Fibroblast of the aortic adventitia (primary cell): ENCODE measurements around the gene CSRP1. TPM values are rescaled to one million over a fixed set of nuclear protein-coding genes. Genes with fewer than 3 reads are reported as not detected.
"Not testable (repeated sequence)": the region's sequence is repeated elsewhere in the genome, so short reads cannot be mapped to it uniquely, and the experiment has no call there.

Source experiments
- DNase-seq: peaks from one replicate; pipeline ENCODE4 v3.0.0-alpha.2; 2010; ENCODE audit warnings: low read depth
- H3K4me3 ChIP-seq: 2 replicates; pipeline ENCODE4 v1.5.1; 2011; ENCODE audit warnings: low read depth, mild to moderate bottlenecking, control low read depth, low read length, moderate library complexity
- total RNA-seq: library from RNA; depleted of rRNA; stranded (reverse); fragments of >200 nt; gene quantifications from 2 replicates; pipeline ENCODE4 v1.2.3, GENCODE V29; 2012; ENCODE audit warnings: low replicate concordance
- TF ChIP-seq, protein P1 (sequence below): IDR thresholded peaks from 2 replicates; pipeline ENCODE4 v1.5.1; 2011; ENCODE audit warnings: mild to moderate bottlenecking, low read length, control low read depth, inconsistent platforms; ENCODE audit not compliant: insufficient read depth

The CSRP1 gene
- total RNA-seq, 1 donor = 86.9 TPM

DNA sequence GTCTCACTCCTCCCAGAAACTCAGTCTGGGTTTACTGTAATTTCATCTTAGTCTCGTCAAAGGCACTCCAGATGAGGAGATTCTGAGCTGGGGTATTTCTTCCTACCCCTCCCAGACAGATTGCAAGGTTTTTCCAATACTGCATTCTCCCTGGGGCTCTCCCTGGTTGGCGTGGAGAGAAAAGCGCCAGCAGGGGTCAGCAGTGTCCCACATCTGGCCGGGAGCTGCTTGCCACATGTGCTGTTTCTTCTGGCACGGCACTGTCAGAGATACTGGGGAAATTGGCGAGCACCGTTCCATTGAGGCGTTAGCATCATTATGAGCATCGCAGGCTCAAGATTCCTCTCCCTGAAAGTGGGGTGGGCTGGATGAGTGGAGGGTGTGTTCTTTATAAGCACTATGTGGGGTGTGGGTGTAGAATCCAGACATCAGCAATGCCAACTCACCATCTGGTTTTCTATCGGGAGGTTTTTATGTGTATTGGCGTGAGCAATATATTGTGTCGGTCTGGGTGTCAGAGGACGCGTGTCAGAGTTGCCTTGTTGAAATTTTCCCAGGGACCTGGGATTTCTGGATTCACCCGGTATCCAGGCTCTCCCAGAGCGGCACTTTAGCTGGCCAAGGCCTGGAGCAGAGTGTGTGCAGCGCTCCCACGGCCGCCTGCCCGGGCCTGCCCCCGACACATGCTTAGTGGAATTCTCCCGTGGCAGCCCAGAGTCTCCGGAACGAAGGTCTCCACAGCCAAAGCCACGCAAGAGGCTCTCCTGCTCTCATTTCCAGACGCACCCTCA lies 24.0 kb upstream of the CSRP1 start:
- no peak overlapping the region for H3K4me3 ChIP-seq
- peak; percentile 95 for DNase-seq
- TF ChIP-seq, protein P1, sequence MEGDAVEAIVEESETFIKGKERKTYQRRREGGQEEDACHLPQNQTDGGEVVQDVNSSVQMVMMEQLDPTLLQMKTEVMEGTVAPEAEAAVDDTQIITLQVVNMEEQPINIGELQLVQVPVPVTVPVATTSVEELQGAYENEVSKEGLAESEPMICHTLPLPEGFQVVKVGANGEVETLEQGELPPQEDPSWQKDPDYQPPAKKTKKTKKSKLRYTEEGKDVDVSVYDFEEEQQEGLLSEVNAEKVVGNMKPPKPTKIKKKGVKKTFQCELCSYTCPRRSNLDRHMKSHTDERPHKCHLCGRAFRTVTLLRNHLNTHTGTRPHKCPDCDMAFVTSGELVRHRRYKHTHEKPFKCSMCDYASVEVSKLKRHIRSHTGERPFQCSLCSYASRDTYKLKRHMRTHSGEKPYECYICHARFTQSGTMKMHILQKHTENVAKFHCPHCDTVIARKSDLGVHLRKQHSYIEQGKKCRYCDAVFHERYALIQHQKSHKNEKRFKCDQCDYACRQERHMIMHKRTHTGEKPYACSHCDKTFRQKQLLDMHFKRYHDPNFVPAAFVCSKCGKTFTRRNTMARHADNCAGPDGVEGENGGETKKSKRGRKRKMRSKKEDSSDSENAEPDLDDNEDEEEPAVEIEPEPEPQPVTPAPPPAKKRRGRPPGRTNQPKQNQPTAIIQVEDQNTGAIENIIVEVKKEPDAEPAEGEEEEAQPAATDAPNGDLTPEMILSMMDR = peak; percentile 87

DNA sequence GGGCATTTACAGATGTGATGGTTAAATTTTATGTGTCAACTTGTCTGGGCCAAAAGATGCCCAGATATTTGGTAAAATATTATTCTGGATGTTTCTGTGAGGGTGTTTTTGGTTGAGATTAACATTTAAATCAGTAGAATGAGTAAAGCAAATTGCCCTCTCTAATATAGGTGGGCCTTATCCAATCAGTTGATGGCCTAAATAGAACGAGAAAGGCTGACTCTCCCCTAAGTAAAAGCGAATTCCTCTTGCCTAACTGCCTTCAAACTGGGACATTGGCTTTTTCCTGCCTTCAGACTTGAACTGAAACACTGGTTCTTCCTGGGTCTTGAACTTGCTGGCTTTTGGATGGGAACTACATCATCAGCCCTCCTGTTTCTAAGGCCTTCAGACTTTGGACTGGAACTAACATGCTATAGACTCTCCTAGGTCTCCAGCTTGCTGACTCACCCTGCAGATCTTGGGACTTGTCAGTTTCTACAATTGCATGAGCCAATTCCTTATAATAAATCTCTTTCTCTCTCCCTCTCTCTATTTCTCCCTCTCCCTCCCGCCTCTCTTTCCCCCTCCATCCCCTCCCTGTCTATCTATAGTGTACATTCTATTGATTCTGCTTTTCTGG lies 21.8 kb upstream of the CSRP1 start:
- peak; percentile 89 for DNase-seq
- no peak overlapping the region for H3K4me3 ChIP-seq
- TF ChIP-seq, protein P1 = no peak

DNA sequence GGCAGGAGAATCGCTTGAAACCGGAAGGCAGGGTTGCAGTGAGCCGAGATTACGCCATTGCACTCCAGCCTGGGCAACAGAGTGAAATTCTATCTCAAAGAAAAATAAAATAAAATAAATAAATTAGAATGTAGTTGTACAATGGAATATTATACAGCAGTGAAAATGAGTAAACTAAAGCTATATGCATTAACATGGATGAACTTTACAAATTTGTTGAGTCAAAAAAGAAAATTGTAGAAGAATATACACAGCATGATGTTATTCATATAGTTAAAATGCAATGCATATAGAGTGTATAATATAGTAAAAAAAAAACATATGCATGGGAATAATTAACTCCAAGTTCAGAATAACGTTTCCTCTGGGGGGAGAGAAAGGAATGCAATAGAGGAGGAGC lies 21.0 kb upstream of the CSRP1 start:
- TF ChIP-seq, protein P1 = no peak
- H3K4me3 ChIP-seq = no peak overlapping the region
- no peak for DNase-seq

DNA sequence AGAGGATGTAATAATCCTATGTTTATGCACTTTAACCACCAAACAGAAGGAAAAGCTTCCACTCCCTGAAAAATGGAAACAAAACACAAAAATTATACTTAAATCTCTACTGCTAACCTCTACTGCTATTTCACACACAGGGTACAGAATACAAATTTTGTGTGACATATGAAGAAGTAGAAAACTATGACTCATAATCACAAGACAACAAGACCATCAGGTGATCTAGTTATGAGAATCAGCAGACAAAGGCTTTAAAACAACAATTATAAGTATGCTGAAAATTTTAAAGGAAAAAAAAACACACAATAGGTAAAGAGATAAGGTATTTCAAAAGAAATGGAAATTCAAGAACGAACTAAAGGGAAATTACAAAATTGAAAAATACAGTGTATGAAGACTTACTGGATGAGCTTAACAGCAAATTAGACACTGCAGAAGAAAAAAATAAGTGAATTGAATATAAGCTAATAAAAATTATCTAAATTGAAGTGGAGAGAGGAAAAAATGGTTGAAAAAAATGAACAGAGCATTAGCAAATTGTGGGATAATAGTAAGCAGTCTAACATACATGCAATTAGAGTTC lies 18.4 kb upstream of the CSRP1 start:
- no peak for DNase-seq
- no peak overlapping the region for H3K4me3 ChIP-seq
- TF ChIP-seq, protein P1 = no peak

DNA sequence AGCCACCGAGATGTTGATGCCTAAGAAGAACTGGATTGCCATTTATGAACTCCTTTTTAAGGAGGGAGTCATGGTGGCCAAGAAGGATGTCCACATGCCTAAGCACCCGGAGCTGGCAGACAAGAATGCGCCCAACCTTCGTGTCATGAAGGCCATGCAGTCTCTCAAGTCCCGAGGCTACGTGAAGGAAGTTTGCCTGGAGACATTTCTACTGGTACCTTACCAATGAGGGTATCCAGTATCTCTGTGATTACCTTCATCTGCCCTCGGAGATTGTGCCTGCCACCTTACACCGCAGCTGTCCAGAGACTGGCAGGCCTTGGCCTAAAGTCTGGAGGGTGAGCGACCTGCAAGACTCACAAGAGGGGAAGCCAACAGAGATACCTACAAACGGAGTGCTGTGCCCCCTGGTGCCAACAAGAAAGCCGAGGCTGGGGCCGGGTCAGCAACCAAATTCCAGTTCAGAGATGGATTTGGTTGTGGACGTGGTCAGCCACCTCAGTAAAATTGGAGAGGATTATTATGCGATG lies 13.2 kb upstream of the CSRP1 start:
- H3K4me3 ChIP-seq, DNase-seq: not testable (repeated sequence)

DNA sequence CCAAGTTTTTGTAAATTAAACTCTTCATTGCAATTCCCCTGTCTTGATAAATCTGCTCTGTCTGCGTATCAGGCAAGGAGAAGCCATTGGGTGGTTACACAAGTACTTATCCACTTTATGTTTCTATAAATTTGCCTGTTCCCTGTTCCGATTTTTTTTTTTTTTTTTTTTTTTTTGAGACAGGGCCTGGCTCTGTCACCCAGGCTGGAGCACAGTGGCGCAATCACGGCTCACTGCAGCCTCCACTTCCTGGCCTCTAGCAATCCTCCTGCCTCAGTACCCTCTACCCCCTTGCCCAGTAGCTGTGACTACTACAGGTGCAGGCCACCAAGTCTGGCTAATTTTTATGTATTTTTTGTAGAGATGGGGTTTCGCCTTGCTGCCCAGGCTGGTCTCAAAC lies 11.1 kb upstream of the CSRP1 start:
- DNase-seq = no peak
- H3K4me3 ChIP-seq = no peak overlapping the region
- TF ChIP-seq, protein P1 = no peak

DNA sequence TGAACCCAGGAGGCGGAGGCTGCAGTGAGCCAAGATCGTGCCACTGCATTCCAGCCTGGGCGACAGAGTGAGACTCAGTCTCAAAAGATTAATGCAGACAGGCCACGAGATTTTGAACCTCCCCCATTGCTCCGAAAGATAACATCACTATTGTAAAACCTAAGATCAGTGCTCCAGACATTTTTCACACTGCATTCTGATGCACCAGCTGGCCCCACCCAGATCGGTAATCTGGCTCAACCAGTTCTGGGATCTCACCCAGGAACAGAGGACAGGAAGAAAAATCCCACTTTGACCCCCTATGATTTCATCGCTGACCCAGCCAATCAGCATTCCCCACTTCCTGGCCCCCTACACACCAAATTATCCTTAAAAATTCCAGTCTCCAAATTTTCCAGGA lies 10.7 kb upstream of the CSRP1 start:
- peak; percentile 38 for DNase-seq
- H3K4me3 ChIP-seq = no peak overlapping the region
- TF ChIP-seq, protein P1 = no peak
